ENCODE data around the gene NOBOX. TPM values are rescaled to one million over a fixed set of nuclear protein-coding genes. Genes with fewer than 3 reads are reported as not detected.

NOBOX gene
- total RNA-seq, 1 donor = not detected

- no peak for DNase-seq (ENCODE audit: insufficient read length, low spot score, missing footprints)
- Histone ChIP-seq H2AFZ (ENCODE audit: low read length) (no peak overlapping the region), H3K27ac (ENCODE audit: low read depth, low read length) (no peak overlapping the region), H3K4me3 (ENCODE audit: insufficient read depth, low read length) (no peak overlapping the region), H3K4me1 (ENCODE audit: insufficient read depth, low read length) (no peaks in the 10 kb centered on the region), H3K79me2 (ENCODE audit: insufficient read depth, low read length) (no peaks in the 10 kb centered on the region), H4K20me1 (ENCODE audit: insufficient read depth, low read length) (no peaks in the 10 kb centered on the region), H3K27me3 (ENCODE audit: insufficient read depth, low read length) (no peaks in the 10 kb centered on the region), H3K36me3 (ENCODE audit: insufficient read depth, low read length) (no peaks in the 10 kb centered on the region), H3K4me2 (ENCODE audit: insufficient read depth, low read length) (no peak overlapping the region), H3K9me3 (ENCODE audit: low read depth, low read length) (no peaks in the 10 kb centered on the region)
- TF ChIP-seq, protein P1, sequence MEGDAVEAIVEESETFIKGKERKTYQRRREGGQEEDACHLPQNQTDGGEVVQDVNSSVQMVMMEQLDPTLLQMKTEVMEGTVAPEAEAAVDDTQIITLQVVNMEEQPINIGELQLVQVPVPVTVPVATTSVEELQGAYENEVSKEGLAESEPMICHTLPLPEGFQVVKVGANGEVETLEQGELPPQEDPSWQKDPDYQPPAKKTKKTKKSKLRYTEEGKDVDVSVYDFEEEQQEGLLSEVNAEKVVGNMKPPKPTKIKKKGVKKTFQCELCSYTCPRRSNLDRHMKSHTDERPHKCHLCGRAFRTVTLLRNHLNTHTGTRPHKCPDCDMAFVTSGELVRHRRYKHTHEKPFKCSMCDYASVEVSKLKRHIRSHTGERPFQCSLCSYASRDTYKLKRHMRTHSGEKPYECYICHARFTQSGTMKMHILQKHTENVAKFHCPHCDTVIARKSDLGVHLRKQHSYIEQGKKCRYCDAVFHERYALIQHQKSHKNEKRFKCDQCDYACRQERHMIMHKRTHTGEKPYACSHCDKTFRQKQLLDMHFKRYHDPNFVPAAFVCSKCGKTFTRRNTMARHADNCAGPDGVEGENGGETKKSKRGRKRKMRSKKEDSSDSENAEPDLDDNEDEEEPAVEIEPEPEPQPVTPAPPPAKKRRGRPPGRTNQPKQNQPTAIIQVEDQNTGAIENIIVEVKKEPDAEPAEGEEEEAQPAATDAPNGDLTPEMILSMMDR (IDR thresholded peaks at IDR 0.05; ENCODE audit: extremely low read depth, low read depth, low read length) = no peak
Observed at GRCh38 chr7:144416341-144416740, 12.8 kb upstream of the NOBOX start.

- Histone ChIP-seq H3K4me3 (ENCODE audit: insufficient read depth, low read length) (no peak overlapping the region), H2AFZ (ENCODE audit: low read length) (no peak overlapping the region), H3K4me1 (ENCODE audit: insufficient read depth, low read length) (no peaks in the 10 kb centered on the region), H3K27ac (ENCODE audit: low read depth, low read length) (no peak overlapping the region), H3K4me2 (ENCODE audit: insufficient read depth, low read length) (no peak overlapping the region), H3K27me3 (ENCODE audit: insufficient read depth, low read length) (no peaks in the 10 kb centered on the region), H3K36me3 (ENCODE audit: insufficient read depth, low read length) (no peaks in the 10 kb centered on the region), H4K20me1 (ENCODE audit: insufficient read depth, low read length) (no peaks in the 10 kb centered on the region), H3K9me3 (ENCODE audit: low read depth, low read length) (no peaks in the 10 kb centered on the region), H3K79me2 (ENCODE audit: insufficient read depth, low read length) (no peaks in the 10 kb centered on the region)
- TF ChIP-seq, protein P1 (IDR thresholded peaks at IDR 0.05; ENCODE audit: extremely low read depth, low read depth, low read length) = no peak
- DNase-seq (ENCODE audit: insufficient read length, low spot score, missing footprints) = no peak
Observed at GRCh38 chr7:144415858-144416257, 12.4 kb upstream of the NOBOX start.

- no peak overlapping the region for H3K4me3 ChIP-seq (ENCODE audit: insufficient read depth, low read length)
- TF ChIP-seq, protein P1 (IDR thresholded peaks at IDR 0.05; ENCODE audit: extremely low read depth, low read depth, low read length) = no peak
- H3K4me2 ChIP-seq (ENCODE audit: insufficient read depth, low read length) = no peak overlapping the region
- no peaks in the 10 kb centered on the region for H4K20me1 ChIP-seq (ENCODE audit: insufficient read depth, low read length)
- no peak overlapping the region for H3K27ac ChIP-seq (ENCODE audit: low read depth, low read length)
- no peaks in the 10 kb centered on the region for H3K9me3 ChIP-seq (ENCODE audit: low read depth, low read length)
- no peaks in the 10 kb centered on the region for H3K36me3 ChIP-seq (ENCODE audit: insufficient read depth, low read length)
- no peaks in the 10 kb centered on the region for H3K4me1 ChIP-seq (ENCODE audit: insufficient read depth, low read length)
- no peak overlapping the region for H2AFZ ChIP-seq (ENCODE audit: low read length)
- H3K79me2 ChIP-seq (ENCODE audit: insufficient read depth, low read length) = no peaks in the 10 kb centered on the region
- H3K27me3 ChIP-seq (ENCODE audit: insufficient read depth, low read length) = no peaks in the 10 kb centered on the region
- DNase-seq (ENCODE audit: insufficient read length, low spot score, missing footprints) = no peak
Observed at GRCh38 chr7:144414815-144415214, 11.3 kb upstream of the NOBOX start.

DNA sequence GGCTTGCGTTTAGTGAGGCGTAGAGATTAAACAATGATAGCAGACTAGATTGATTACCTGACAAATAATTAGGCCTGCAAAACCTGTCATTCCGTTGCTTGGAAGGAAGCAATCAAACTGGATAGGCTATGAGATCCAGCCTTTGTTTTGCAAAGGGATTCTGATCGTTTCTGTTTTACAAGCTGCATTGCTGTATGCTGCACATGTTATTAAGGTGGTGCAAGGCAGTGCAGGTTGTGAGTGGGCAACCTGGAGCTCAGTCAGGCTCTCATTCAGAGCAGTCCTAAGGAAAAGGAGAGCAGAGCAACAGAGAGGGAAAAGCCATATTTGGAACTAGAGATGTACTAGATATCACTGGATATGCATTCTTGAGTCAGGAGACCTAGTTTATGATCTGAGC is 6.9 kb upstream of the NOBOX start:
- H3K27ac ChIP-seq (ENCODE audit: low read depth, low read length) = no peak overlapping the region
- no peak overlapping the region for H3K4me3 ChIP-seq (ENCODE audit: insufficient read depth, low read length)
- H2AFZ ChIP-seq (ENCODE audit: low read length) = no peak overlapping the region
- H4K20me1 ChIP-seq (ENCODE audit: insufficient read depth, low read length) = no peaks in the 10 kb centered on the region
- H3K4me2 ChIP-seq (ENCODE audit: insufficient read depth, low read length) = no peak overlapping the region
- H3K27me3 ChIP-seq (ENCODE audit: insufficient read depth, low read length) = no peaks in the 10 kb centered on the region
- H3K79me2 ChIP-seq (ENCODE audit: insufficient read depth, low read length) = no peaks in the 10 kb centered on the region
- TF ChIP-seq, protein P1 (IDR thresholded peaks at IDR 0.05; ENCODE audit: extremely low read depth, low read depth, low read length) = no peak
- no peaks in the 10 kb centered on the region for H3K36me3 ChIP-seq (ENCODE audit: insufficient read depth, low read length)
- no peaks in the 10 kb centered on the region for H3K9me3 ChIP-seq (ENCODE audit: low read depth, low read length)
- H3K4me1 ChIP-seq (ENCODE audit: insufficient read depth, low read length) = no peaks in the 10 kb centered on the region
- no peak for DNase-seq (ENCODE audit: insufficient read length, low spot score, missing footprints)

Data from osteoblast (primary cell).